Type B pancreatic cell (in vitro differentiated cells): ENCODE measurements around the gene WASL. TPM values are rescaled to one million over a fixed set of nuclear protein-coding genes. Genes with fewer than 3 reads are reported as not detected.

Experiments
- DNase-seq: peaks from one replicate; pipeline ENCODE4 v3.0.0; 2021; ENCODE audit warnings: mixed read lengths; ENCODE audit not compliant: unreplicated experiment; ENCODE audit errors: extremely low spot score
- H3K27ac Mint-ChIP-seq: 2 replicates; pipeline ENCODE4 v1.8.0; 2021; ENCODE audit warnings: mild to moderate bottlenecking, mixed read lengths
- H3K27me3 Mint-ChIP-seq: 2 replicates; pipeline ENCODE4 v1.8.0; 2021; ENCODE audit warnings: mixed read lengths
- H3K36me3 Mint-ChIP-seq: 2 replicates; pipeline ENCODE4 v1.8.0; 2021; ENCODE audit warnings: mixed read lengths
- H3K4me1 Mint-ChIP-seq: one replicate; pipeline ENCODE4 v1.8.0; 2021; ENCODE audit warnings: mixed read lengths; ENCODE audit not compliant: unreplicated experiment
- H3K4me3 Mint-ChIP-seq: 2 replicates; pipeline ENCODE4 v1.8.0; 2021; ENCODE audit warnings: mild to moderate bottlenecking, mixed read lengths
- H3K9me3 Mint-ChIP-seq: 2 replicates; pipeline ENCODE4 v1.8.0; 2021; ENCODE audit warnings: mixed read lengths
- total RNA-seq: library from RNA; stranded (reverse); gene quantifications from 2 replicates; pipeline ENCODE4 v1.2.1, GENCODE V29; 2021; ENCODE audit warnings: low replicate concordance
- TF ChIP-seq, protein P1 (sequence below): fragments of 200-600 bp; sonication (generic); conservative IDR thresholded peaks from 2 replicates; pipeline ENCODE4 v1.5.0; 2021; ENCODE audit warnings: antibody characterized with exemption, mild to moderate bottlenecking

The WASL gene
- total RNA-seq, 1 donor from 2014 or later: 34.4 TPM

DNA sequence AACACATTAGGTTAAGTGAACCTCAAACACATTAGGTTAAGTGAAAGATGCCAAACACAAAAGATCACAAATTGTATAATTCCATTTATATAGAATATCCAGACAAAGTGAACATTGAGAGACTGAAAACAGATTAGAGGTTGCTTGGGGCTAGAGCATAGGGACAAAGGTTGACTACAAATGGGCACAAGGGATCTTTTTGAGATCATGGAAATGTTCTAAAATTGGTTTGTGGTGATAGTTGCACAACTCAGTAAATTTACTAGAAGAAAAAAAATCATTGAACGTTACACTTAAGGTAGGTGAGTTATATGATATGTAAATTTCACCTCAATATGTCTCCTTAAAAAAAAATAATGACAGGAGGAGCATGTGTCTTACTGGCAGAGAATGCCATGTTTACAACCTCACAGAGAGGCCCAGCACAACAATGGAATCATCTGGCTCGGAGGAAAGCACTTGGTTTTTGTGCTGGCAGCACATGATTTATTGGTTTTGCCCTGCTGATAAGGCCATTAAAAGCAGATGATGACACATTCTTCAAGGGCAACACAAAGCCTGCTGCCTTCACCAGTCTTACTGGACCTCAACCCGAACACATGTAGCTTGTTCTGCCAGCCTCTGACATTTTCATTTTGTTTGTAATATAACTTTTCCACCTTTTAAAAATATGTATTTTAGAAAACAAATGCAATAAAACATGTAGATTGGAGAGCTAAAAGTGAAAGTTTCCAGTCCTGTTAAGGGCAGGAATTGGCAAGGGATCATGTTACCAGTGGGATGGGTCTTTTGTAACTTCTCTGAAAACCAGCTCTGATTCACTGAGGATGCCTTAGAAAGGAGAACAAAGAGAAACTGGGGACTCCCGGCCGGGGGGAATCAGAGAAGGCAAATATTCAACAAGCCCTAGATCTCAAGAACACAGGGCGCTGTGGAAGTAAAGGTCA, 105.0 kb downstream of the WASL start:
- no peaks in the 10 kb centered on the region for H3K36me3 Mint-ChIP-seq
- H3K9me3 Mint-ChIP-seq: no peaks in the 10 kb centered on the region
- H3K27me3 Mint-ChIP-seq: no peaks in the 10 kb centered on the region
- H3K4me1 Mint-ChIP-seq: peaks cover 29% of the 10 kb centered on the region
- H3K27ac Mint-ChIP-seq: peak overlapping the region; percentile 58
- peak overlapping the region; percentile 63 for H3K4me3 Mint-ChIP-seq
- DNase-seq: no peak
- TF ChIP-seq, protein P1, sequence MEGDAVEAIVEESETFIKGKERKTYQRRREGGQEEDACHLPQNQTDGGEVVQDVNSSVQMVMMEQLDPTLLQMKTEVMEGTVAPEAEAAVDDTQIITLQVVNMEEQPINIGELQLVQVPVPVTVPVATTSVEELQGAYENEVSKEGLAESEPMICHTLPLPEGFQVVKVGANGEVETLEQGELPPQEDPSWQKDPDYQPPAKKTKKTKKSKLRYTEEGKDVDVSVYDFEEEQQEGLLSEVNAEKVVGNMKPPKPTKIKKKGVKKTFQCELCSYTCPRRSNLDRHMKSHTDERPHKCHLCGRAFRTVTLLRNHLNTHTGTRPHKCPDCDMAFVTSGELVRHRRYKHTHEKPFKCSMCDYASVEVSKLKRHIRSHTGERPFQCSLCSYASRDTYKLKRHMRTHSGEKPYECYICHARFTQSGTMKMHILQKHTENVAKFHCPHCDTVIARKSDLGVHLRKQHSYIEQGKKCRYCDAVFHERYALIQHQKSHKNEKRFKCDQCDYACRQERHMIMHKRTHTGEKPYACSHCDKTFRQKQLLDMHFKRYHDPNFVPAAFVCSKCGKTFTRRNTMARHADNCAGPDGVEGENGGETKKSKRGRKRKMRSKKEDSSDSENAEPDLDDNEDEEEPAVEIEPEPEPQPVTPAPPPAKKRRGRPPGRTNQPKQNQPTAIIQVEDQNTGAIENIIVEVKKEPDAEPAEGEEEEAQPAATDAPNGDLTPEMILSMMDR: no peak

DNA sequence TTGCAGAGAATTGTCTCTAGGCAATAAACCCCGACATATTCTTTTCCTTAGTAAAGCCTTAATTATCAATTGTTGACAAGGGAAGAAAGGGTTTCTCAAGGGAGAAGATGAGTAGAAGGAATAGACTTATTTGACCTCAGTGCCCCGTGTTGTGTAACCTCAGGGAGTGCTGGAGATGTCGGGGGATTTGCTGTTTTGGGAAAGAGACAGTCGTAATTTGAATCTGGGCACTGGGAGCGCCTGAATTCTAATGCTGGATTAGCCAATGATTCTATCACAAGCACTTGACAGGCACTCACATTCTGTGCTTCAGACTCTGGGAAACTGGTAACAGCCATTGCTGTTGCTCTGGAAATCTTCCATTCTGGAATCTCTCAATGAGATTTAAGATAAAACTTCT, 106.9 kb downstream of the WASL start:
- no peaks in the 10 kb centered on the region for H3K9me3 Mint-ChIP-seq
- TF ChIP-seq, protein P1: no peak
- no peak overlapping the region for H3K4me3 Mint-ChIP-seq
- H3K27ac Mint-ChIP-seq: no peak overlapping the region
- H3K27me3 Mint-ChIP-seq: no peaks in the 10 kb centered on the region
- DNase-seq: no peak
- peaks cover 32% of the 10 kb centered on the region for H3K4me1 Mint-ChIP-seq
- H3K36me3 Mint-ChIP-seq: no peaks in the 10 kb centered on the region

DNA sequence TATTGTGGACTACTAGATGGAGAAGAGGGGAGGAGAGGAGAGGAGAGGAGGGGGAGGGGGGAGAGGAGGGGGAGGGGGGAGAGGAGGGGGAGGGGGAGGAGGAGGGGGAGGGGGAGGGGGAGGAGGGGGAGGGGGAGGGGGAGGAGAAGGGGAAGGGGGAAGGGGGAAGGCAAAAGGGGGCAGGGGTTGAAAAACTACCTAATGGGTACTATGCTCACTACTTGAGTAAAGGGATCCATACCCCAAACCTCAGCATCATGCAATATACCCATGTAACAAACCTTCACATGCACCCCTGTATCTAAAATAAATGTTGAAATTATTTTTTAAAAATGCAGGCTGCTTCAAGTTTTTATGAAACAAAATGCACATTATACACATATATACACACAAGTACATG, 108.2 kb downstream of the WASL start:
- no peaks in the 10 kb centered on the region for H3K36me3 Mint-ChIP-seq
- H3K27ac Mint-ChIP-seq: no peak overlapping the region
- no peaks in the 10 kb centered on the region for H3K27me3 Mint-ChIP-seq
- DNase-seq: no peak
- H3K9me3 Mint-ChIP-seq: no peaks in the 10 kb centered on the region
- TF ChIP-seq, protein P1: no peak
- H3K4me3 Mint-ChIP-seq: no peak overlapping the region
- H3K4me1 Mint-ChIP-seq: peaks cover 29% of the 10 kb centered on the region

DNA sequence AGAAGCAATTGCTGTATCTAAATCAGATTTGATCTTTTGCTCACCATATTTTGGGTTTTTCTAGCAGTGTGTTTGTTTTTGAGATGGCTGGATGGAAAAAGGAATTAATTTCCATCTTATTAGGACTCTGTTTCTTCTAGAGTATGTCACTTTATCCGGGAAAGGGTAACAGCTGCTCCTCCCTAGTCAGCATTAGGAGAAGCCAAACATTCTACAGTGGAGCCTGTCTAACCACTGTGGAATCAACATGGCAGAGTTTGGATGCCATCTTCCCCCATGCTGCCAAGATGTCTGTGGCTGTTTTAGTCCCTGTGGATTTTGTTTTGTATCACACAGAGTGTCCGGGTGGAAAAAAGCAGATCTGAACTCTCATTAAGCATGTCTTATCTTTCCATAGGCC, 109.2 kb downstream of the WASL start:
- no peak for DNase-seq
- Mint-ChIP-seq H3K27me3 (no peaks in the 10 kb centered on the region), H3K4me1 (peaks cover 28% of the 10 kb centered on the region), H3K9me3 (no peaks in the 10 kb centered on the region), H3K4me3 (no peak overlapping the region), H3K36me3 (no peaks in the 10 kb centered on the region), H3K27ac (no peak overlapping the region)
- TF ChIP-seq, protein P1: no peak

DNA sequence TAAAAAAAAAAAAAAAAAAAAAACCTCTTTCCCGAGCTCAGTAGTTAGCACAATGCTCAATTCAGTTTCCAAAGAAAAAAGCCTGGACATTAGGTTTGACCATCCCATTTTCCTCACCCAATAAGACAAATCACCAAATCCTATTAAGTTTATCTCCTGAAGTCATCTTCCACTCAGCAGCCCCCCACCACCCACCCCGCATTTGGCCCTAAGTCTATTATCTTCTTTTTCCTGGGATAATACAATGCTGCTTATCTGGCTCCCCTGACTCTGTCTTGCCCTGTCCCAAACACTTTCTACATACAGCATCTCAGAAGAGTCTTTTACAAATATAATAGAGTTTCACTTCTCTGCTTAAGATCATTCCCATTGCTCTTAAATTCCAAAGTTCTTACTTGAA, 110.9 kb downstream of the WASL start:
- Mint-ChIP-seq H3K27ac (no peak overlapping the region), H3K4me3 (no peak overlapping the region), H3K27me3 (no peaks in the 10 kb centered on the region), H3K9me3 (no peaks in the 10 kb centered on the region), H3K4me1 (peaks cover 11% of the 10 kb centered on the region), H3K36me3 (no peaks in the 10 kb centered on the region)
- TF ChIP-seq, protein P1: no peak
- no peak for DNase-seq
